Heart left ventricle (tissue), 16 donors: ENCODE results near the gene TRIM8. TPM values are rescaled to one million over a fixed set of nuclear protein-coding genes. Genes with fewer than 3 reads are reported as not detected.

Source experiments
- ATAC-seq, 4 donors: fragments of 200-7000 bp; cut with Tn5 transposase; one replicate each; pipeline ENCODE4 v1.9.1; 2020 to 2022; ENCODE audit warnings: moderate library complexity in 4 of 4, mild to moderate bottlenecking in 3 of 4, moderate number of reproducible peaks in 1 of 4
- DNase-seq, 5 donors: peaks; one replicate each; pipeline ENCODE4 v3.0.0-alpha.2; 2020
- H3K27ac ChIP-seq, 12 donors: fragments of 200-600 bp; sonication (generic) in 4 of 12; one replicate each; pipeline versions ENCODE4 v1.5.0 to v1.8.0; 2016 to 2022; ENCODE audit warnings: mild to moderate bottlenecking in 2 of 12
- H3K27me3 ChIP-seq, 9 donors: fragments of 200-600 bp; sonication (generic) in 2 of 9; one replicate each; pipeline versions ENCODE4 v1.5.1 to v1.8.0; 2016 to 2022; ENCODE audit warnings: mild to moderate bottlenecking in 3 of 9
- H3K36me3 ChIP-seq, 9 donors: fragments of 200-600 bp; sonication (generic) in 2 of 9; one replicate each; pipeline versions ENCODE4 v1.5.0 to v1.8.0; 2018 to 2022; ENCODE audit warnings: mild to moderate bottlenecking in 2 of 9
- H3K4me1 ChIP-seq, 12 donors: fragments of 200-600 bp; sonication (generic) in 4 of 12; one replicate each; pipeline versions ENCODE4 v1.5.0 to v1.8.0; 2016 to 2022; ENCODE audit warnings: mild to moderate bottlenecking in 3 of 12
- H3K4me3 ChIP-seq, 12 donors: fragments of 200-600 bp; sonication (generic) in 4 of 12; one replicate each; pipeline versions ENCODE4 v1.5.0 to v1.8.0; 2017 to 2022; ENCODE audit warnings: mild to moderate bottlenecking in 9 of 12, moderate library complexity in 4 of 12
- H3K9me3 ChIP-seq, 12 donors: fragments of 200-600 bp; sonication (generic) in 4 of 12; one replicate each; pipeline versions ENCODE4 v1.5.0 to v1.8.0; 2016 to 2022; ENCODE audit warnings: mild to moderate bottlenecking in 1 of 12
- POLR2A ChIP-seq, 2 donors: fragments of 450-650 bp; IDR thresholded peaks; one replicate each; pipeline ENCODE4 v1.6.1; 2017; ENCODE audit warnings: antibody characterized with exemption in 2 of 2, mild to moderate bottlenecking in 2 of 2, moderate library complexity in 2 of 2
- WGBS, 4 donors: extraction: QIAGEN DNeasy Blood & Tissue Kit in 2 of 4; methylation state at CpG; one replicate each; pipeline versions ENCODE4 v1.1.5 to v1.1.7; 2013 to 2018; 5-methylcytosine and 5-hydroxymethylcytosine counted together
- intact Hi-C, 10 donors: fragments of 100-400 bp; cut with DNase I; formaldehyde crosslinking; loops; one replicate each; pipeline versions ENCODE4 v1.11.1 to v1.14.2; 2022
- polyA plus RNA-seq, 2 donors: library from polyadenylated mRNA; stranded (reverse); fragments of 200-250 nt; gene quantifications; one replicate each; pipeline ENCODE4 v1.2.3, GENCODE V29; 2013
- total RNA-seq, 9 donors: library from RNA; depleted of rRNA in 2 of 9; stranded (reverse); fragments of >200 nt in 2 of 9; fragmentation: NEBNext Ultra II Directional in 3 of 9; extraction: Animal tissue kit (Norgen Biotek cat#: 25700) in 3 of 9; gene quantifications; one replicate each; pipeline versions ENCODE4 v1.1.0 to v1.2.4, GENCODE V29; 2016 to 2023
- TF ChIP-seq, protein P1 (sequence below), 12 donors: fragments of 200-600 bp; sonication (generic) in 4 of 12; IDR thresholded peaks; one replicate each; pipeline versions ENCODE4 v1.5.0 to v1.8.0; 2018 to 2022; ENCODE audit warnings: antibody characterized with exemption in 12 of 12, mild to moderate bottlenecking in 5 of 12
- donor health status: ischemic (EF 13 %, LVEDD 7.1; RV severe dilation, severe dysfunction).
- donor health status: healthy with polysubstance abuse.
- donor health status: DM: no; HTN: yes; CAD: no.
- donor health status: DM: no; HTN: no; CAD: no.
- donor health status: ischemic (EF 25% LVEDD 6.9; RV normal size, moderate dysfunction).
- donor health status: ischemic (EF 25% LVEDD 5.7; RV mildly dilated, moderate dysfunction).
- donor health status: healthy.
- donor health status: DM: yes; HTN: yes; CAD: no.
- donor health status: ischemic (EF 35%, LVEDD 5.7; RV mildly dilated, moderate dysfunction).
- donor health status: nonischemic (EF 11% LVEDD 7.7; RV severe dilation, severe dysfunction).
- donor health status: DM: yes; HTN: yes; CAD: no.
- donor health status: PGD.
- donor health status: ischemic (EF 29% LVEDD 5.4; RV normal size, mild dysfunction).
- donor health status: nonischemic (EF 23%, LVEDD 6.1; RV moderate dilation, normal function).

TRIM8 gene
- total and polyA plus RNA-seq, 11 donors = 38.9 to 225 (median 102) TPM

- no peak overlapping the region for H3K4me3 ChIP-seq
- ATAC-seq = no peak
- peaks cover 8 to 65% (median 42%) of the 10 kb centered on the region in 12 donors for H3K4me1 ChIP-seq
- DNase-seq = no peak
- peak overlapping the region; percentile 41 to 86 (median 74) for H3K27ac ChIP-seq
- no peaks in the 10 kb centered on the region for H3K36me3 ChIP-seq
- TF ChIP-seq, protein P1, sequence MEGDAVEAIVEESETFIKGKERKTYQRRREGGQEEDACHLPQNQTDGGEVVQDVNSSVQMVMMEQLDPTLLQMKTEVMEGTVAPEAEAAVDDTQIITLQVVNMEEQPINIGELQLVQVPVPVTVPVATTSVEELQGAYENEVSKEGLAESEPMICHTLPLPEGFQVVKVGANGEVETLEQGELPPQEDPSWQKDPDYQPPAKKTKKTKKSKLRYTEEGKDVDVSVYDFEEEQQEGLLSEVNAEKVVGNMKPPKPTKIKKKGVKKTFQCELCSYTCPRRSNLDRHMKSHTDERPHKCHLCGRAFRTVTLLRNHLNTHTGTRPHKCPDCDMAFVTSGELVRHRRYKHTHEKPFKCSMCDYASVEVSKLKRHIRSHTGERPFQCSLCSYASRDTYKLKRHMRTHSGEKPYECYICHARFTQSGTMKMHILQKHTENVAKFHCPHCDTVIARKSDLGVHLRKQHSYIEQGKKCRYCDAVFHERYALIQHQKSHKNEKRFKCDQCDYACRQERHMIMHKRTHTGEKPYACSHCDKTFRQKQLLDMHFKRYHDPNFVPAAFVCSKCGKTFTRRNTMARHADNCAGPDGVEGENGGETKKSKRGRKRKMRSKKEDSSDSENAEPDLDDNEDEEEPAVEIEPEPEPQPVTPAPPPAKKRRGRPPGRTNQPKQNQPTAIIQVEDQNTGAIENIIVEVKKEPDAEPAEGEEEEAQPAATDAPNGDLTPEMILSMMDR (IDR thresholded peaks at IDR 0.05) = peak in 1 of 12 donors; percentile 1
- TF ChIP-seq POLR2A (IDR thresholded peaks at IDR 0.05) = no peak
- no peaks in the 10 kb centered on the region for H3K9me3 ChIP-seq
- WGBS, 4 donors = 87 to 94% (median 92%) methylated on average over 7 to 9 of the region's 9 CpGs
- H3K27me3 ChIP-seq = no peaks in the 10 kb centered on the region
- intact Hi-C loops = loop anchor here in 1 of 10 donors (5.0 kb wide), 1 partner anchor 42 kb away; the partner anchor contains the start of genes ARL3 and SFXN2
These were observed 25.9 kb downstream of the TRIM8 start for GRCh38 chr10:102670065-102670670.

DNA sequence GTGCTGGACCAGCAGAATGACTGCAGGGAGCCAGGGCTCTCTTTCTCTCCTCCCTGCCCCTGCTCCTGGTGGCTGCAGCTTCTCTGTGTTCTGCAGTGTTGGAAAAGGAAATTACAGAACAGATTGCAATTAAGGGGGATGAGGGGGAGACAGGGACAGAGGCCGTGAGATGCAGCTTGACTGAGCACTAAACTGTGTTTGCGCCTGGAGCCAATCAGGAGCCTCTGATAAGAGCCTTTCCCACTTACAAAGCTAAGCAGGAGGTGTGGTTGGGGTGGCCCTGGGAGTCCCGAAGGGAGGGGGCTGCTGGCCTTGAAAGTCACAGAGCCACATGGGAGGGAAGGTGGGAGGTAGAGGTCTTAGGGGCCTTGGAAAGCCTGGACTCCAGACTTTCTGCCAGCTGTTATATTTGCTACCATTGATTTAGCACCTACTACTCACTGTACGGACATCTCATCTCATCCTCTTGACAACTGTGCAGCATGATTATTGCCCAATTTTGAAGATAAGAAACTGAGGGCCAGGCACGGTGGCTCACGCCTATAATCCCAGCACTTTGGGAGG, 26.7 kb downstream of the TRIM8 start:
- Histone ChIP-seq H3K27me3 (no peaks in the 10 kb centered on the region), H3K27ac (peak overlapping the region in 1 of 12 donors; percentile 80), H3K4me3 (no peak overlapping the region), H3K4me1 (peaks cover 11 to 73% (median 47%) of the 10 kb centered on the region in 12 donors), H3K9me3 (no peaks in the 10 kb centered on the region), H3K36me3 (no peaks in the 10 kb centered on the region)
- WGBS, 4 donors = 48 to 60% (median 55%) methylated on average over 6 of the region's 6 CpGs
- DNase-seq = no peak
- intact Hi-C loops = loop anchor here in 1 of 10 donors (5.0 kb wide), 1 partner anchor 41 kb away; the partner anchor contains the start of genes ARL3 and SFXN2
- peak in 1 of 4 donors; percentile 3 for ATAC-seq
- no peak for TF ChIP-seq POLR2A (IDR thresholded peaks at IDR 0.05)
- TF ChIP-seq, protein P1 (IDR thresholded peaks at IDR 0.05) = no peak

- ATAC-seq = no peak
- intact Hi-C loops = loop anchor here in 1 of 10 donors (5.0 kb wide), 1 partner anchor 39 kb away; the partner anchor contains the start of genes ARL3 and SFXN2
- Histone ChIP-seq H3K9me3 (no peaks in the 10 kb centered on the region), H3K4me3 (peak overlapping the region in 9 of 12 donors; percentile 26 to 47 (median 41)), H3K27me3 (no peaks in the 10 kb centered on the region), H3K36me3 (no peaks in the 10 kb centered on the region), H3K4me1 (peaks cover 11 to 91% (median 67%) of the 10 kb centered on the region in 12 donors), H3K27ac (peak overlapping the region; percentile 71 to 90 (median 84))
- no peak for DNase-seq
- WGBS, 4 donors = 50 to 66% (median 61%) methylated on average over 13 of the region's 13 CpGs
- TF ChIP-seq, protein P1 (IDR thresholded peaks at IDR 0.05) = no peak
- no peak for TF ChIP-seq POLR2A (IDR thresholded peaks at IDR 0.05)
These were observed 29.0 kb downstream of the TRIM8 start for GRCh38 chr10:102673236-102673818.
